ENCODE measurements around the gene GGTLC3.
A peak's percentile ranks its signal among the peaks of the same experiment; 100 is the strongest.
"Not testable (repeated sequence)": the region's sequence is repeated elsewhere in the genome, so short reads cannot be mapped to it uniquely, and the experiment has no call there.

GGTLC3 gene

GRCh38 chr22:18518061-18518460 is at the start of gene GGTLC3:
Gene GGTLC3, minus strand, starts transcription at chr22:18518161. Its CDS starts 264 bp downstream, at chr22:18517897.
- DNase-seq (ENCODE audit: low read depth), result not testable (repeated sequence)

GRCh38 chr22:18560099-18560974 is 42.4 kb upstream of the GGTLC3 start:
- DNase-seq (ENCODE audit: low read depth), result not testable (repeated sequence)

GRCh38 chr22:18558939-18559338 is 41.0 kb upstream of the GGTLC3 start:
- DNase-seq (ENCODE audit: low read depth), result not testable (repeated sequence)

GRCh38 chr22:18558516-18558915 is 40.6 kb upstream of the GGTLC3 start:
- not testable (repeated sequence) for DNase-seq (ENCODE audit: low read depth)

- DNase-seq (ENCODE audit: low read depth), result not testable (repeated sequence)
Measured at GRCh38 chr22:18554280-18555256, 36.6 kb upstream of the GGTLC3 start.

- DNase-seq (ENCODE audit: low read depth), result not testable (repeated sequence)
Measured at GRCh38 chr22:18552839-18553597, 35.1 kb upstream of the GGTLC3 start.

GRCh38 chr22:18551046-18551445 is 33.1 kb upstream of the GGTLC3 start:
- DNase-seq (ENCODE audit: low read depth), result not testable (repeated sequence)

- not testable (repeated sequence) for DNase-seq (ENCODE audit: low read depth)
Measured at GRCh38 chr22:18549458-18550179, 31.7 kb upstream of the GGTLC3 start.

GRCh38 chr22:18544615-18545014 is 26.7 kb upstream of the GGTLC3 start:
- not testable (repeated sequence) for DNase-seq (ENCODE audit: low read depth)

GRCh38 chr22:18543400-18543799 is 25.4 kb upstream of the GGTLC3 start:
- not testable (repeated sequence) for DNase-seq (ENCODE audit: low read depth)

GRCh38 chr22:18539994-18540393 is 22.0 kb upstream of the GGTLC3 start:
- DNase-seq (ENCODE audit: low read depth), result not testable (repeated sequence)

GRCh38 chr22:18534315-18534714 is 16.4 kb upstream of the GGTLC3 start:
- DNase-seq (ENCODE audit: low read depth), result not testable (repeated sequence)

GRCh38 chr22:18533633-18534032 is 15.7 kb upstream of the GGTLC3 start:
- DNase-seq (ENCODE audit: low read depth), result not testable (repeated sequence)

GRCh38 chr22:18529416-18530145 is 11.6 kb upstream of the GGTLC3 start:
- not testable (repeated sequence) for DNase-seq (ENCODE audit: low read depth)

GRCh38 chr22:18528597-18529415 is 10.8 kb upstream of the GGTLC3 start:
- peak; percentile 51 for DNase-seq (ENCODE audit: low read depth)

- not testable (repeated sequence) for DNase-seq (ENCODE audit: low read depth)
Measured at GRCh38 chr22:18527752-18528596, 10.0 kb upstream of the GGTLC3 start, which contains the start of gene TMEM191B. Gene TMEM191B, plus strand, starts transcription at chr22:18527802. Its CDS starts 179 bp downstream, at chr22:18527981.

GRCh38 chr22:18523328-18523727 is 5.4 kb upstream of the GGTLC3 start:
- not testable (repeated sequence) for DNase-seq (ENCODE audit: low read depth)

- not testable (repeated sequence) for DNase-seq (ENCODE audit: low read depth)
Measured at GRCh38 chr22:18522762-18523161, 4.8 kb upstream of the GGTLC3 start.

Measured in fibroblast of gingiva (primary cell).